ENCODE measurements around the gene DIAPH1. TPM values are rescaled to one million over a fixed set of nuclear protein-coding genes. Genes with fewer than 3 reads are reported as not detected.

Gene DIAPH1
- total RNA-seq, 2 experiments from 2014 or later = 214 to 220 TPM

DNA sequence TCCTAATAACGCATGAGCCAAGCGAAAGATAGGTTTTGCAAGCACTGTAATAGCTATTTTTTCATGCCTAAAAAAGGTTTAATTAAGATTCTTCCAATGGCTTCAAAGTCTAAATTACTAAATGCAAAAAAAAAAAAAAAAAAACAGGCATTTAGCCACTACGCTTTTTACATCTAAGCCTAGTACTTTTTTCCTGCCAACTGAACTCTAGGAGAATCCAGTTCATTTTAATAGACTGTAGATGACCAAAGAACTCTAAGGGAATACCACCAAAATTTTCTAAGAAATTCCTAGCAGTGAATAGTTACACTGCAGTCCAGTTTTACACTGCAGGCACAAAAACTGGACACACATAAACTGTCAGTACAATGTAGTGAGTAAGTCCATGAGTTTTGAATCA is 9.8 kb downstream of the DIAPH1 start:
- H3K9me3 Mint-ChIP-seq = peaks cover 2% of the 10 kb centered on the region
- peak overlapping the region; percentile 20 for H3K27ac Mint-ChIP-seq
- DNase-seq = no peak
- H3K36me3 Mint-ChIP-seq = peaks cover 45% of the 10 kb centered on the region
- peaks cover 80% of the 10 kb centered on the region for H3K4me1 Mint-ChIP-seq
- H3K4me3 Mint-ChIP-seq = no peak overlapping the region
- H3K27me3 Mint-ChIP-seq = no peaks in the 10 kb centered on the region

DNA sequence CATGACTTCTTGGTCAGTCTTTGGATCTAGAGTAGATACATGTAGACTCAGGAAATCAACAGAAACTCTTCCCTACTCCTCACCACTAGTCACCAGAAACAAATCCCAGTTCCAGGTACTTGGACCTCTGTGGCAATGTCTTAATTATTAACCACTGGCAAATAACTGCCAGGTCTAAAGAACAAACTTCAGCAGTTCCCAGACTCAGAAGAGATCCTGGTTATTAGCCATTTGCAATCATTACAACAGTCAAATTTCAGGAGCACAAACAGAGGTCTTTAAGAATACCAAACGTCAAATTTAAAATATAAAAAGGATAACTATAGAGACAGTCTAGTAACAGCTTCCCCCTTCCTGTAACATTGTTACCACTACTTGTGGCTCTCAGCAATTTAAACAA is 10.2 kb downstream of the DIAPH1 start:
- DNase-seq = no peak
- Mint-ChIP-seq H3K9me3 (peaks cover 2% of the 10 kb centered on the region), H3K4me3 (no peak overlapping the region), H3K27ac (peak overlapping the region; percentile 83), H3K36me3 (peaks cover 45% of the 10 kb centered on the region), H3K4me1 (peaks cover 82% of the 10 kb centered on the region), H3K27me3 (no peaks in the 10 kb centered on the region)

DNA sequence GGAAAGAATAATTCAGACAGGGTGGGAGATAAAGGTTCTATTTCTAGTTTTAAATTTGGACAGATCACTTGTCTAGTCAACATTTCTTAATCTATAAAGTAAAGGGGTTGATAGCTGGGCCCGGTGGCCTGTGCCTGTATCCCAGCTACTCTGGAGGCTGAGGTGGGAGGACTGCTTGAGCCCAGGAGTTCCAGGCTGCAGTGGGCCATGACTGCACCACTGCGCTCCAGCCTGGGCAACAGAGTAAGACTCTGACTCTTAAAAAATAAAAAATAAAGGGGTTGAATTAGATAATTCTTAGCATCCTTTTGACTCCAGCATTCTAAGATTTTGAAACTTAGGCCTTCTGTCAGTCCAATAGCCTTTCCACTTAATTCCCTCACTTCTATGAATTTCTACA is 10.8 kb downstream of the DIAPH1 start:
- Mint-ChIP-seq H3K27me3 (no peaks in the 10 kb centered on the region), H3K4me3 (no peak overlapping the region), H3K36me3 (peaks cover 41% of the 10 kb centered on the region), H3K27ac (peak overlapping the region; percentile 92), H3K4me1 (peaks cover 81% of the 10 kb centered on the region), H3K9me3 (peaks cover 2% of the 10 kb centered on the region)
- DNase-seq = no peak

DNA sequence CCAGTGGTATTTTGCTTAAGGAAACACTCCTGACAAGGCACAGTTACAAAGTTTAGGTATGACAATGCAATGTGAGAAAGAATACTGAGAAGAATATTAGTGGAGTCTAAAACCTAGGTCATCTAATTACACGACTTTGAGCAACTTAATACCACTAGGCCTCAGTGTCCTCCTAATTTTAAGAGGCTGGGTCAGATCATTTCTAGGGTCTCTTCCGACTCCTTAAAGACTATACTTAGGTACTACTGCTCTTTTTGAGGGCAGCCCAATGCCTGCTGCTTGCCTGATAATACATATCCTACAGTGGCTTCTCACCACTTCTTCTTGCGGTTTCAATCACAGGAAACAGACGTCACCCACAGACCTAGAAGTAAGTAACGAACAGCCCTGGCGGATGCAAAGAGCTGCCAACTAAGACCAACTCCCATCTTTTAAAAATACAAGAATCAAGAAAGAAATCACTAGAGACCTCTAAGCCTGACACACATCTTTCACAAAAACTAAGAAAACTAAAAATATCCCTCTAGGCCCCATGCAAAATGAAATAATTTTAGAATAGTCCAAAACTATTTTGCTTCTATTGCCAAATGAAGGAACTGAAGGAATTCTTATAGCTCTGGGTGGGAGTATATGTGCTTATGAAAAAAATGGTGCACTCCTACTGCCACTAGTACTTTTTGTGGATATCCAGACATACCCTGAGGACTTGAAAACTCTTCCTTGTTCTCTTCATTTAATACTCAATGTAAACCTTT is 13.1 kb downstream of the DIAPH1 start:
- peaks cover 2% of the 10 kb centered on the region for H3K9me3 Mint-ChIP-seq
- peaks cover 83% of the 10 kb centered on the region for H3K4me1 Mint-ChIP-seq
- peak; percentile 66 for DNase-seq
- peaks cover 33% of the 10 kb centered on the region for H3K36me3 Mint-ChIP-seq
- no peaks in the 10 kb centered on the region for H3K27me3 Mint-ChIP-seq
- peak overlapping the region; percentile 92 for H3K27ac Mint-ChIP-seq
- H3K4me3 Mint-ChIP-seq = peak overlapping the region; percentile 69

DNA sequence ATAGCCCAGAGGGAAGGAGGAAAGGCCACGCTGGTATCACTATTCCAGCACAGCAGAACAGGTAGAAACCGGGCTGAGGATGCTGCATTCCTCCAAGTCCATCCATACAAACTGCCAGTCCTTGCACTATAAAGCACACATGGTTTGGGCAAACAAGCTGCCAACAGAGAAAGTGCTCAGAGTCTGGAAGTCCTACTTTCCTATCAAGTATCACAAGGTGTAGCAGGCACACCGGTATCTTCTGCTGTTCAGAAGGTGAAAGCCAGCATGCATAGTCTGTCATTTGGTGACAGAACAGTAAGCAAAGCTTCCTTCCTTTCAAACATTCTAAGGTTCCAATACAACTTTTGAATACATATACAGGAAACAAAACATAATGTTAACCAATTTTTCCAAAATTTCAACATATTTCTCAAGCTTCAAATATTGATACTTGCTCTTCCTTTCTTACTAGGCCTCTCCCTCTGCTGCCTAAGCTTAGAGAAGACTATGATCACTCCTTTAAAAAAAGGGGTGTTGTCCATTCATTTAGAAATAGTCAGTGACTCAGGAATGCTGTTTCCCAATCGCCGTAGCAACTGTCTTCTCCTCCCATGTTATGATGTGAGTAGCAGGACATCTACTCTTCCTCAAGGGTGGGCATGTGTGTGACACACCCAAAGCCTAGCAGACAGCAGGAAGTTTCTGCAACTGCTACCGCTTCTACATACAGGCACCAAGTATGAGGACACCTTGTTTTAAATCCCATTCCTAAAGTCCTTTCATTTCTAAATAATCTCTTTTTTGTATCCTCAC is 14.7 kb downstream of the DIAPH1 start:
- Mint-ChIP-seq H3K9me3 (no peaks in the 10 kb centered on the region), H3K27ac (peak overlapping the region; percentile 82), H3K36me3 (peaks cover 28% of the 10 kb centered on the region), H3K4me3 (peak overlapping the region; percentile 55), H3K27me3 (no peaks in the 10 kb centered on the region), H3K4me1 (peaks cover 88% of the 10 kb centered on the region)
- no peak for DNase-seq

DNA sequence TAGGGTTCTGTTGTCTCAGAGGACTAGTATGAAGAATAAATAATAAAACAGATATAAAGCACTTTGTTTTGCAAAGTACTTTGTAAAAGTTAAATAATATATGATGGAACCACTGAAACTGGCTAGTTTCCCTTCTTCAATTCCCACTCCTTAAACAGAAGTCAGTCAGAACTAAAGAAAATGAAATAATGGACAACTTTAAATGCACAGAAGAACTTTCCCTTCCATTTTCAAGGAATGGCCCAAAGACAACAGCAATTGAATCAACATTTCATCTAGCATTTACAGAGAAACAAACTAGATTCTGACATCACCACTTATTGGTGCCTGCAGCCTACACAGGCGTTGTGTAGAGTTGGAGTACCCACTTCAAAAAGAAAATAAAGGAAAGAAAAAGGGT is 16.2 kb downstream of the DIAPH1 start:
- H3K36me3 Mint-ChIP-seq = peaks cover 28% of the 10 kb centered on the region
- H3K4me1 Mint-ChIP-seq = peaks cover 87% of the 10 kb centered on the region
- no peak overlapping the region for H3K4me3 Mint-ChIP-seq
- no peak for DNase-seq
- H3K27me3 Mint-ChIP-seq = no peaks in the 10 kb centered on the region
- H3K27ac Mint-ChIP-seq = peak overlapping the region; percentile 78
- H3K9me3 Mint-ChIP-seq = no peaks in the 10 kb centered on the region

DNA sequence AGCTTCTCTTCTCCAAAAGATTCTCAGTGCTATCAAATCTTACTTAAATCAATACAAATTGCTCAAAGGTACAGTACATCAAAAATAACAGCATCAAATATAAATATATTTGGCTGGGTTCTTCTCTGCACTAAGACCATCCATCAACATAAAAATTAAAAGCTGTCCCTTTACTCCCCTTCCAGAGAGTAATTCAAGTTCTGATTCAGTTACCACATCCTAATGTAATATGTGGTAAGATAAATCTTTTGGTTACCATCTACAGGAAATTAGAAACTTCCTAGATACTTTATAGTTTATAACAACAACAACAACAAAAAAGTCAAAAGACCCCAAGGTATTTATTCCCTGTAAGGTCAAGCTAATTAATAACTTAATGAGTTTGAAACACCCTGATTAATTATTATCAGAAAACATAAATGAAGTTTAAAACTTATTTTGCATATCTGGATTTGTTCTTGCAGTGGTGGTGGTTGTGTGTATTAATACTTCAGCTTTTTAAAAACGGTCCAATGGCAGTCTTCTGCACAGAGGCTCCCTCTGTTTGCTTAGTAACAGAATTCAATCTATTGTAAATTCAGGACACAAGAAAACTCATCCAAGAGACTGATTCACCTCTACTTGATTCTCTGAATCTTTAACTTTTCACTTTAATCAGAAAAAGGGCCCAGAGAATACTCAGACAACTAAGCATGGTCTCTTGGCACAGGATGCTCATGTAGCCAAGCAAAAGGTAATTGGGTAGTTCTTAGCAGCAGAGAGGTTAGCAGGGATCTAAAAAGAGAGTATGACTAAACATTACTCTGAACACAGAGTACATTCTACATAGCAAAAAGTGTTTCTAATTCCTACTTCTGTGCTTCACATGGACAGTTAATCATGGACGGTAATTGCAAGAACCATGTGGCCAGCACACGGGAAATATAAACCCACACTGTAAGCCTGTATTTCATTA is 20.1 kb downstream of the DIAPH1 start:
- Mint-ChIP-seq H3K9me3 (peaks cover 1% of the 10 kb centered on the region), H3K27ac (peak overlapping the region; percentile 75), H3K4me3 (no peak overlapping the region), H3K4me1 (peaks cover 69% of the 10 kb centered on the region), H3K36me3 (peaks cover 31% of the 10 kb centered on the region), H3K27me3 (no peaks in the 10 kb centered on the region)
- DNase-seq = no peak

DNA sequence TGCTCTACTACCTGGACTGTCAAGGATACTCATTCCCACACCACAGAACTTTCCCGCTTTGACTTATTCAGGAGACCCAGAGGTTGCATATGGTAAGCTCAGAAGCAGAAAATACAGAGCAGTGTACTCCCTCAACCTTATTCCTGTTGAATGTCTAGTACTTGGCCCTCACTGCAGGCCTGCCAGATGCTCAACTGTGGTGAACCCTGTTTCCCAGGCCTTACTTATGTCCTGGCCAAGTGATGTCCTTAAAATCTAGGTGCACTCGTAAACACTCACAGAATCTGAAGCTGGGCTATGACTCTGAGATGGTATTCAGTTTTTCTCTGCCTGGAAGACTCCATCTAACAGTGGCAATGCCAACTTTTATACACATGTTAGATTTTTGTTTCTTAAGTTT is 21.0 kb downstream of the DIAPH1 start:
- no peak for DNase-seq
- no peaks in the 10 kb centered on the region for H3K27me3 Mint-ChIP-seq
- H3K4me1 Mint-ChIP-seq = peaks cover 65% of the 10 kb centered on the region
- H3K36me3 Mint-ChIP-seq = peaks cover 30% of the 10 kb centered on the region
- H3K4me3 Mint-ChIP-seq = no peak overlapping the region
- peaks cover 1% of the 10 kb centered on the region for H3K9me3 Mint-ChIP-seq
- no peak overlapping the region for H3K27ac Mint-ChIP-seq

DNA sequence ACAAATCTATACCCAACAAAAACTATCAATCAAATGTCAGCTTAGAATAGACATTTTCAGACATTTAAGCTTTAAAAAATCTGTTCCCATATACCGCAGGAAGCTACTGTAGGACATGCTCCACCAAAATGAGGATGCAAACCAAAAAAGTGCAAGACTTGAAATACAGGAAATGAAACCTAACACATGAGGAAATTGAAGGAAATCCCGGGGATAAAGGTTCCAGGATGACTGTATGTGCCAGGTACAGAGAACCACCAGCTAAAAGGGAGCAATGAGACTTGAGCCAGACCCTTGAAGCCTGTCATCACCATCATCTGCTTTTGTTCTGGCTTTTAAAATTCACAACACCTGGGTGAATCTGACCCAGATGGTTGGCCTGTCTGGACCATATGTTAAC is 21.4 kb downstream of the DIAPH1 start:
- H3K27me3 Mint-ChIP-seq = no peaks in the 10 kb centered on the region
- peaks cover 28% of the 10 kb centered on the region for H3K36me3 Mint-ChIP-seq
- DNase-seq = no peak
- no peak overlapping the region for H3K27ac Mint-ChIP-seq
- no peak overlapping the region for H3K4me3 Mint-ChIP-seq
- H3K4me1 Mint-ChIP-seq = peaks cover 65% of the 10 kb centered on the region
- peaks cover 1% of the 10 kb centered on the region for H3K9me3 Mint-ChIP-seq

DNA sequence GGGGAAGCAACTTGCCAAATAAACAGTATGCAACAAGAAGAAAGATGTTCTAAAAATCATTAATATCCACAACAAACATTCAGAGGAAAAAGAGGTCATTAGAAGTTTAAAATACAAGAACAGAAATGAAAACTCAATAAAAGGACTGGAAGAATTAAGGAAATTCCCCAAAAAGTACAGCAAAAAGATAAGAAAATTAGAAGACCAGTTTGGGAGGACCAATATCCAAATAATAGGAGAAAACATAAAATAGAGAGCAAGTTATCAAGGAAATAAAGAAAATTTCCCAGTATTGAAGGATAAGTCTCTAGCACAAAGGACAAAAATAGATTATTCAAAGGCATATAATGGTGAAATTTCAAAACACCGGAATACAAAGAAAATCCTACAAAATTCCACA is 21.9 kb downstream of the DIAPH1 start:
- Mint-ChIP-seq H3K36me3 (peaks cover 26% of the 10 kb centered on the region), H3K4me1 (peaks cover 64% of the 10 kb centered on the region), H3K27me3 (no peaks in the 10 kb centered on the region)

DNA sequence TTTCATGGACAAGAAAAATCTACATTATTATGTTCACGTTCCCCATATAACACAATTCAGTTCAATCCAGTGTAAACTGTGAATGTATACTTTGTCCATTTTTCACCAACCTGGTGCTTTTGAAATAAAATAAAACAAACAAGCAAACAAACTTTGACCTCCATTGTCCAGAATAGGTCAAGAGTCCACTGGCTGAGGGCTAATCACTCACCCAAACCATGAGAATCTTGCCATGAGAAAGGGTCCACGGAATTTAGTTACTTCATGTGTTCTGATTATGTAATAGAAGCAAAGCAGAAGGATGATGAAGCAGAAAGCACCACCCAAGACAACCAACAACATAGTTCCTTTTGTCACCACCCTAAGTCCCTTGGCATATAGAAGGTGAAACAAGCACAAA is 28.7 kb downstream of the DIAPH1 start:
- Mint-ChIP-seq H3K27me3 (no peaks in the 10 kb centered on the region), H3K36me3 (peaks cover 15% of the 10 kb centered on the region), H3K4me3 (no peak overlapping the region), H3K27ac (no peak overlapping the region), H3K9me3 (no peaks in the 10 kb centered on the region), H3K4me1 (peaks cover 30% of the 10 kb centered on the region)
- DNase-seq = no peak

More for the DNA sequence above, 21.9 kb downstream of the DIAPH1 start:
- H3K4me3 Mint-ChIP-seq = peak overlapping the region; percentile 43
- no peak for DNase-seq
- peak overlapping the region; percentile 78 for H3K27ac Mint-ChIP-seq
- H3K9me3 Mint-ChIP-seq = peaks cover 1% of the 10 kb centered on the region

DNA sequence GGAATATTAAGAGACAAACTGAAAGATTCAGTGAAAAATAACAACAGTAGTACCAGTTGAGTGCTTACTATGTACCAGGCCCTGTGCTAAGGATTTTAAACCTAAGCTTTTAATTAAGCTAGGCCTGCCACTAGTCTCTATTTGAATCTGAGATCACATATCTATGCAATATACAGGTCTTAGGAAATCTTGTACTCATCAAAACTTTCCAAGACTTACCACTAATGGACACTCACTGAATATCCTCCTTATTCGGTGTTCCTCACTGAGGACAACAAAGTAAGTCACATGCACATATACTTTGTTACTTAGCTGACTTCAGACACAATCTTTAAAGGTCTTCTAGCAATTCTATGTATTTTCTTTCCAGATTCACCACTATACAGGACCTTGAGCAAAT is 32.6 kb downstream of the DIAPH1 start:
- DNase-seq = no peak
- no peaks in the 10 kb centered on the region for H3K27me3 Mint-ChIP-seq
- H3K4me1 Mint-ChIP-seq = peaks cover 18% of the 10 kb centered on the region
- H3K4me3 Mint-ChIP-seq = no peak overlapping the region
- no peak overlapping the region for H3K27ac Mint-ChIP-seq
- peaks cover 30% of the 10 kb centered on the region for H3K36me3 Mint-ChIP-seq
- no peaks in the 10 kb centered on the region for H3K9me3 Mint-ChIP-seq

DNA sequence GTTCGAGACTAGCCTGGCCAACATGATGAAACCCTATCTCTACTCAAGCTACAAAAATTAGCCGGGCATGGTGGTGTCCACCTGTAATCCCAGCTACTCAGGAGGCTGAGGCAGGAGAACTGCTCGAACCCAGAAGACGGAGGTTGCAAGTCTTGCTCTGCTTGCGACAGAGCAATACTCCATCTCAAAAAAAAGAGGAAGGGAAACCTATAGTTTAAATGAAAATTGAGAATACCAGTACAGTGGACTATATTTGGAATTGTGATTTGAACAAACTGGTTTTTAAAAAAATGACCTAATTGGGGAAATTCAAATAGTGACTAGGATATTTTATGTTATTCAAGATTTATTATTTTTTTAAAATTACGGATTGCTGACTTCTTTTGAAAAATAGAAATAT is 33.2 kb downstream of the DIAPH1 start:
- DNase-seq = no peak
- no peak overlapping the region for H3K4me3 Mint-ChIP-seq
- no peak overlapping the region for H3K27ac Mint-ChIP-seq
- H3K9me3 Mint-ChIP-seq = no peaks in the 10 kb centered on the region
- H3K36me3 Mint-ChIP-seq = peaks cover 33% of the 10 kb centered on the region
- H3K27me3 Mint-ChIP-seq = no peaks in the 10 kb centered on the region
- peaks cover 16% of the 10 kb centered on the region for H3K4me1 Mint-ChIP-seq

DNA sequence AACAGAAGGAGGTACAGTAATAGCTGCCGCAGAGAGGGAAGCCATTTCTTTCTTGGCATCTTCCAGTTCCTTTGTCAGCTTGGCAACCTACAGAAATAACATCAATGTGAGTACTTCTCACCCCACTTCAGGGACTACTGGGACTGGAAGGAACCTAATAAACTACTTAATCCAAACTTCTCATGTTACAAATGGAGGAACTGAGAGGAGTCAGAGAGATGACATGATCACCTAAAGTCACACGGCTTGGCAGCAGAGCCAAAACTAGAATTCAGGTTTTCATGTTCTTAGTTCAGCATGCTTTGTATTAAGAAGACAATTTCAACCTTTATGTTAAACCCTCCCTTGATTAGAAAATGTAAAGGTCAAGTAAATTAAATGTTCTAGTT is 44.7 kb downstream of the DIAPH1 start:
- Mint-ChIP-seq H3K9me3 (no peaks in the 10 kb centered on the region), H3K27ac (no peak overlapping the region), H3K4me1 (no peaks in the 10 kb centered on the region), H3K4me3 (no peak overlapping the region), H3K27me3 (no peaks in the 10 kb centered on the region), H3K36me3 (peaks cover 26% of the 10 kb centered on the region)
- no peak for DNase-seq
